Measurements from ENCODE around the gene SLC16A2.
A peak's percentile ranks its signal among the peaks of the same experiment; 100 is the strongest.

The SLC16A2 gene

GRCh38 chrX:74423289-74423998 lies 2.2 kb downstream of the SLC16A2 start (continued):
- TF ChIP-seq KLF17 (tag by site-specific recombination; IDR thresholded peaks at IDR 0.05), result no peak
- TF ChIP-seq ZNF211 (tag by site-specific recombination; IDR thresholded peaks at IDR 0.05; ENCODE audit: low read depth), result no peak
- TF ChIP-seq ZNF76 (tag by site-specific recombination; IDR thresholded peaks at IDR 0.05; ENCODE audit: borderline replicate concordance, low read depth), result peak; percentile 52; the same call in 1 of the 2 replicates
- TF ChIP-seq ZNF174 (tag by site-specific recombination; IDR thresholded peaks at IDR 0.05), result no peak
- TF ChIP-seq ZNF596 (tag by site-specific recombination; IDR thresholded peaks at IDR 0.05), result no peak
- TF ChIP-seq ZIC2 (tag by site-specific recombination; IDR thresholded peaks at IDR 0.05), result peak; percentile 42

- POLR2A ChIA-PET, result no interaction called here
- TF ChIP-seq ZNF155 (tag by site-specific recombination; IDR thresholded peaks at IDR 0.05) (no peak), ZNF157 (tag by site-specific recombination; IDR thresholded peaks at IDR 0.05) (no peak), ZNF449 (tag by site-specific recombination; IDR thresholded peaks at IDR 0.05) (no peak), ZBTB26 (tag by site-specific recombination; optimal IDR thresholded peaks at IDR 0.05) (no peak), ZNF501 (tag by site-specific recombination; IDR thresholded peaks at IDR 0.05) (no peak), ZNF585B (tag by site-specific recombination; IDR thresholded peaks at IDR 0.05) (no peak), ZNF645 (tag by site-specific recombination; IDR thresholded peaks at IDR 0.05) (no peak), ZNF292 (tag by site-specific recombination; IDR thresholded peaks at IDR 0.05; ENCODE audit: borderline replicate concordance, low read depth) (no peak), TCF7L2 (IDR thresholded peaks at IDR 0.05; ENCODE audit: borderline replicate concordance, low read depth, low read length) (no peak), GLIS2 (tag by site-specific recombination; IDR thresholded peaks at IDR 0.05) (no peak), KLF17 (tag by site-specific recombination; IDR thresholded peaks at IDR 0.05) (no peak), ZNF639 (tag by site-specific recombination; IDR thresholded peaks at IDR 0.05) (no peak), RBAK (tag by site-specific recombination; IDR thresholded peaks at IDR 0.05) (no peak)
- Histone ChIP-seq H3K4me1 (ENCODE audit: control insufficient read depth, insufficient read depth, low read length) (0 out of 2 replicates have a peak, but pooled peaks cover 3% of the 10 kb centered on the region), H3K4me3 (ENCODE audit: low read depth, low read length) (no peak overlapping the region), H3K36me3 (ENCODE audit: control insufficient read depth in 2 of 2, insufficient read depth in 1 of 2, low read length in 2 of 2) (no peaks in the 10 kb centered on the region), H3K9me3 (ENCODE audit: control insufficient read depth, insufficient read depth, low read depth, low read length) (no peaks in the 10 kb centered on the region), H3K27ac (ENCODE audit: extremely low read depth, low read depth, low read length) (no peak overlapping the region)
- CTCF ChIA-PET, result no interaction called here
These were observed 4.8 kb downstream of the SLC16A2 start for GRCh38 chrX:74426071-74426470.

Measured in HEK293 (cell line).